Medulla oblongata (tissue), 1 donor: ENCODE results near the gene GLOD4.
A peak's percentile ranks its signal among the peaks of the same experiment; 100 is the strongest.

ENCODE experiments used
- DNase-seq: peaks from one replicate; pipeline ENCODE4 v3.0.0-alpha.2; 2015; ENCODE audit errors: extremely low spot score

GLOD4 gene

DNA sequence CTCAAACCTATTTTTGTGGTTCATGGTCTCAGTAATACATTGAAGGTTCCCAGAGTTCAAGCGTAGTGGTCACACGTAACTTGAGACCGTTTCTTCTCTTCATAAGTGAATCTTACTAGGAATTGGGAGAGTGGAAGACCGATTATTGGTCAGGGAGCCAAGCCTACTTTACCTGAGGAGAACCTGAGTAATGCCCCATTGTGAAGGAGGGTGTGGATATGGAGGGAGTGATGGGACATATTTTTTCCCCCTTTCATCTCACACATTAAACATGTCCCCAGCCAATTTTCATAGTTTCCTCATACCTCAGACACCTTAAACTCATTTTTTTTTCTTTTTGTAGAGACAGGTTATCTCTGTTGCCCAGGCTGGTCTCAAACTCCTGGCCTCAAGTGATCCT is 38.9 kb downstream of the GLOD4 start:
- no peak for DNase-seq

DNA sequence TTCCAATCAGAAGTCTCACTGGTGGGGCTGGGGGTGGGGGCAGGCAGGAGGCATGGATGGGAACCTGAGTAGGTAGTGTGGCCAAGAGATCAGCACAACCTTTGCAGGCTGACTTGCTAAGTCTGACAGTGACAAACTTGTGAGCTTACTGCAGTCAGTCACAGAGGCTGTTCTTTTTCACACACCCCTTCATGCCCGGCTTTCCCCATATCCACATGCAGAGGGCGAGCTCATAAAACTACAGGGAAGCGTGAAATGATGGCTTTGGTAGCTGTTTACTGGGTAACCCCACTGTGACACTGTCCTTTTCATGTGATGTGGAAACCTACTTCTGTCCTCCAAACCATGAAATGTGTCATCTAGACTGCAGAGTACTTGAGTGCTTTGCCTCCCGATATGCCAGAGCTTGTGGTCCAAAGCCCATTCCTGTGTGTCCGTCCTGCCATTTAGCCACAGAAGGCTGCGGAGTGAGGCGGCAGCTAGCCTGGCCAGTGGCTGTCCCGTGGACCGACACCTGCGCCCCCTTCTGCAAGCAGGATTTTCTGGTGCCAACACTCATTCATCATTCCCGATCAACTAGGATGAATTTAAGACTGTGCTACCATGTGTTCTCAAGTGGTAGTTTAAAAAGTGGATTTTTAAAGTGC is 39.8 kb downstream of the GLOD4 start:
- no peak for DNase-seq

DNA sequence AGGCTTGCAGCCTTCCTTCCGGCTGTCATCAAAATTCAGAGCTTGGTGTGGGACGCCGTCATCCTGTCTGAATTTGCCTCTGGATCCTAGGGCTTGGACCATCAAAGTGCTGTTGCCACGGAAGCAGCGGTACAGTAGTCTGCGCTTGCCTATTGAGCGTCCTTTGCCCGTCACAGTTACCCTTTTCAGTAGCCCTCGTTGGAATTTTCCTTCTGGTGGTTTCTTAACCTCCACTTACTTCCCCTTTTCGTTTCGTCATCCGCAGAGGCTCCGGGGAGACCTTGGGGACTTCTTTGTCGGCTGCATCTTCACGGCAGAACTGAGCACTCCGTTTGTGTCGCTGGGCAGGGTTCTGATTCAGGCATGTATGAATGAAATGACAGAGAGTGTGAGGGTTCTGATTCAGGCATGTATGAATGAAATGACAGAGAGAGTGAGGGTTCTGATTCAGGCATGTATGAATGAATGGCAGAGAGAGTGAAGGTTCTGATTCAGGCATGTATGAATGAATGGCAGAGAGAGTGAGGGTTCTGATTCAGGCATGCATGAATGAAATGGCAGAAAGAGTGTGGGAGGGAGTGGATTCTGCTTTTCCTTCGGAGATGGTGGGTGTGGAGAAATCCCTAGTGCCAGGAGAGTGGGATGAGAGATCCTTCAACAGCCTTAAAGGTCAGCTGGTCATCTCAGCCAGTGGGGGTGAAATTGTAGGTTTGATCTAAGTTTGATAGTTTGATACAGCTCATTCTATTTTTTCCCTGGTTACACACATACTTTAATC is 41.7 kb downstream of the GLOD4 start:
- DNase-seq = peak; percentile 70

DNA sequence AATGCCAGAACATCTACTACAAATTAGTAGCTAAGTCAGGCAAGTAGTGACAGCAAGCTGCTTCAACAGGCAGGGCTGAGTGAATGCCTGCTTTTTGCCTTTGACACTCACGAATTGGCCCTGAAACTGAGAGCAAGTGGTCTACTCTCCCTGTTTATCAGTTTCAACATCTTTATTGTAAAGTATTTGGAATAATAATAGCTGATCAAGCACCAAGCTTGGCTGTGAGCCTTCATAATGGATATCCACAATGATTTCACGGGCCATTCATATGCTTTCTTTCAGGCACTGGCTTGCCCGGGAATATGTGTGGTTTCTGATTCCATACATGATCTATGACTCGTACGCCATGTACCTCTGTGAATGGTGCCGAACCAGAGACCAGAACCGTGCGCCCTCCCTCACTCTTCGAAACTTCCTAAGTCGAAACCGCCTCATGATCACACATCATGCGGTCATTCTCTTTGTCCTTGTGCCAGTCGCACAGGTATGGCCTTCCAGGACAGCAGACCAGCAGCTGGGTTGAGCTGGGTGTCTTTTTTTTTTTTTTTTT is 44.4 kb downstream of the GLOD4 start:
- no peak for DNase-seq

DNA sequence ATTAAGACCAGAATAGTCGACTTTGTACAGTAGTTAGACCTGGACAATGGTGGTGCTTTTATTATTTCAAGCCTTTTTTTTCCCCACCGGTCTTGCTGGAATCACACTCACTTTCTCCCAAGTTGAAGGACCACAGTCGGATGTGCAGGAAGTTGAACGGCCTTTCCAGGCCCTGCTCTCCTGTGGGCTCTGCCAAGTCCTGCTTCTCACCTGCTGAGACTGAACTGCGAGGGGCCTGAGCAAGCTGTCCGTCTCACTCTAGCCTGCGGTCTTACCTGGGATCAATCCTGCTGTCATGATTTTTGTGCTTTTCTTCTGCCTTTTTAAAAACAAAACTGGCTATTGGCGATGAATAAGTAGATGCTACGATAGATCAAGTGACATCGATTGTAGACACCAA is 48.3 kb downstream of the GLOD4 start:
- DNase-seq = no peak

DNA sequence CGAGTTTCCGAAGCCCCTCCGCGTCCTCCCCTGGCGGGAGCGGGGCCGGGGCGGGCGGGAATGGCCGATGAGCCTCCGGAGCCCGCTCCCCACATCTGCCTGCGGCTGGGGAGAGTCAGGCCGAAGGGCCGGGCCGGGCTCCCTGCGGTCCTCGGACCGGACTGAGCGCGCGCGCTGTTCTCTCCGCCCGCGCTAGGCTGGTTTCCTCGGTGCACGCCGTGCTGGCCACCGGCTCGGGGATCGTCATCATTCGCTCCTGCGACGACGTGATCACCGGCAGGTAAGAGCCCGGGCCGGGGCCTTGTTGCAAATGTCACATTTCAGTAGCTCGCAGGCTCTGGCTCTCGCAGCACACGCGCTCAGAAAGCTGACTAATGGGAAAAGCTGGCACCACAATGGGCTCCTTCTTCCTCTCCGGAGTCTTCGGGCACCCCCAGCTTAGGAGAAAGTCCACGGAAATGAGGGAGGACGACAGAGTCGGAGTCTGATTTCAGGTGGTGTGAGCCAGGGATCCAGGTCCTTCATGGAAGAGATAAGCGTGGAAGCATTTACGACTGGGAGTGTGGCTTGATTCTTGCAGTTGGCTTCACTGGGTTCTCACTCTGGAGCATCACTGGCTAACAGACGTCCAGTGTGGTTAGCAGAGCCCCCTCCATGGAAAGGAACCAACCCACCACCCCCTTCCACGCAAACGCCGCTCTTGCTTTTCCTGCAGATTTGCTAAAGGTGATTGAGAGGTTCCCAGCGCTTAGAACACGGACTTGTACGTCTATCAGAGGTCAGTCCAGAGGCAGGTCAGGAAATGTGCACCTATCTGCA is 49.0 kb downstream of the GLOD4 start:
- no peak for DNase-seq

DNA sequence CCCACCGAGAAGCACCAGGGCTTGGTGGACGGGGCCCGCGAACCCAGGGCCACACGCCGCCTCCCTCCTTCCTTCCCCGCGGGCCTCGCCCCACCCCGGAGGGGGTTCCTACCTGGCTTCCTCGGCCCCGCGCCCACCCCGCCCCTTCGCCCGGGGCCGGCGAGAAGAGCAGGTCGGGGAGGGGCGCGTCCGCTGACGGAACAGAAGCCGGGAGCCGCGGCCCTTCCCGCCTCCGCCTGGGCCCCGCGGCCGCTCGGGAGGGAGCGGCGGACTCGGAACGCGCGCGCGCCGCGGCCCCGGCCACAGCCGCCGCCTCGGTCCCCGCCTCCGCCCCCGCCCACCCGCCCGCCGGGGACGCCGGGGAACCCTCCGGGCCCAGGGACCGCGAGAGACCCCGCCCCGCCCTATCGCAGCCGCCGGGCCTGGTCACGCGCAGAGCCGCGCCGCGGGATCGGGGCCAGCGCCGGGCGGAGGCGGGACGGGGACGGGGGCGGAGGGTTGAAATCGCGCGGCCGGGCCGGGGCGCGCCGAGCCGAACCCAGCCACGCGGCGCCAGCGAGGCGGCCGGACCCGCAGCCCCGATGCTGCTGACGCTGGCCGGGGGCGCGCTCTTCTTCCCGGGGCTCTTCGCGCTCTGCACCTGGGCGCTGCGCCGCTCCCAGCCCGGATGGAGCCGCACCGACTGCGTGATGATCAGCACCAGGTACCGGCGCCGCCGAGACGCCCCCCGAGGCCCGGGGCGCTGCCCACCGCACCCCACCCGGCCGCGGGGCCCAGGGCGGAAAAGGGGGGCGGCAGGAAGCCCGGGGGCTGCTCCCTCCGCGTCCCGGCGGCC is 49.8 kb downstream of the GLOD4 start, which contains the start of gene TLCD3A:
Gene TLCD3A, plus strand, starts transcription at position 530 of the 835 bp plus-strand sequence. Its CDS starts 52 bp downstream, at position 582.
- peak; percentile 44 for DNase-seq

DNA sequence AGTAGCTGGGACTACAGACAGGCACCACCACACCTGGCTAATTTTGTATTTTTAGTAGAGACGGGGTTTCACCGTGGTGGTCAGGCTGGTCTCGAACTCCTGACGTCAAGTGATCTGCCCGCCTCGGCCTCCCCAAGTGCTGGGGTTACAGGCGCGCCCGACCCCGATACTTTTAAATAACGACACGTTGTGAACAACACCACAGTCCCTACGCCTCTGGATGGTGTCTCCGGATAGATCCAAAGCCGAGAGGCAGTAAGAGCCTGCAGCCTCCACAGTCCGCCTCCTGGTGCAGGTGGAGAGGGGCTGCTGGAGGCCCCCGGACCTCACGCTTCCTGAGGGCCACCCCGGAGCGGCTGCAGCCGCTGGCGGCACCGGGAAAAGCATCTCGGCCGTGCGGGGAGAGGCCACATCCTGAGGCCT is 50.4 kb downstream of the GLOD4 start:
- DNase-seq = no peak

DNA sequence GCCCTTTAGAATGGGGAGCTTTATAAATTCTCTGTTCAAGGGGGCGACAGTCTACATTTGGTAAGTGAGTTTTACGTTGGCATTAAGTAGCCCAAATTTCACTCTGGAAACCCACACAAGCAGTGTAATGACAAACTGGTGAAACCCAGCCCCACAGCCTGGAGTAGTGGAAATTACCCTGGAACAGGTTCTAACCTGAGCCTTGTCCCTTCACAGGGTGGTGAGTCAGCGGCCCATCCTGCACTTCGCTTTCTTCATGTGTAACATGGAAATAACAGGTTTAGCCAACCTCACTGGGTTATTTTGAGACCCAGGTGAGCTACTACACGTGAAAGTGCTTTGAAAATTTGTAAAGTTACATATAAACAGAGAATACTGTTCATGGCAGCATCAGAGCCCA is 53.2 kb downstream of the GLOD4 start:
- DNase-seq = no peak

DNA sequence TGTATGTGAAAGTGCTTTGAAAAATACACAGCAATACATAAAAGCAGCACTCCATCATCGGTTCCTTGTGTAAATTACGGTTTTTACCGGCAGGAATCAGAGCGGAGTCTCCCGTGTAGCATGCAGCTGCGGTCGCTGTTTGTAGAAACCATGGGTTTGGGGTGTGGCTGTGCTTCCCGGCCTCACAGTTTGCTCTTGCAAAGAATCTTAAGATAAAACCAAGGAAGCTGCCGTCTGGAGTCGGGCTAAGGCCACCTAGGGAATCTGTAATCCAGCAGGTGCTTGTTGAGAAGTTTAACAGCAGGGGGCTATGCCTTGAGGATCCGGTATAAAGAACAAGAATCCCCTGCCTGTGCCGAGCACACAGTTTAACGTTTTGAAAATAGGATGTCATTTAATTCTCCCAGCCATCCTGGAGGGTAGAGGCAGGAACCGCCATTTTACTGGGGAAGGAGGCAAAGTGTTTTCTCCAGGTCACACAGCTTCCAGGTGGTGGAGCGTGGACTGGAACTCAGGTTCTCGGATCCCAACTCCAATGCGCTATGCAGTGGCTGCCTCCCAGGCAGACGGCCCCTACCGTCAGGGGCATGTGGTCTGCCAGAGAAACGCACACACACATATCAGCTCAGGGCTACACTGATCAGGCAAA is 55.7 kb downstream of the GLOD4 start:
- DNase-seq = no peak

DNA sequence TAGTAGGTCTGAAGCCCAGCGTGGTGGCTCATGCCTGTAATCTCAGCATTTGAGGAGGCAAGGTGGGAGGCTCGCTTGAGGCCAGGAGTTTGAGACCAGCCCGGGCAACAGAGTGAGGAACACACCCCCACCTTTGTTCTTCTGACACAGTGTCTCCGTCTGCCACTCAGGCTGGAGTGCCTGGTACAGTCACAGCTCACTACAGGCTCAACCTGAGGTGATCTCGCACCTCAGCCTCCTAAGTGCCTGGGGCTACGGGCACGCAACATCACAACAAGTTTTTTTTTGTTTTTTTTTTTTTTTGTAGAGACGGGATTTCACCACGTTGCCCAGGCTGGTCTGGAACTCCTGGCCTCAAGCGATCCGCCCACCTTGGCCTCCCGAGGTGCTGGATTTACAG is 56.3 kb downstream of the GLOD4 start:
- no peak for DNase-seq

DNA sequence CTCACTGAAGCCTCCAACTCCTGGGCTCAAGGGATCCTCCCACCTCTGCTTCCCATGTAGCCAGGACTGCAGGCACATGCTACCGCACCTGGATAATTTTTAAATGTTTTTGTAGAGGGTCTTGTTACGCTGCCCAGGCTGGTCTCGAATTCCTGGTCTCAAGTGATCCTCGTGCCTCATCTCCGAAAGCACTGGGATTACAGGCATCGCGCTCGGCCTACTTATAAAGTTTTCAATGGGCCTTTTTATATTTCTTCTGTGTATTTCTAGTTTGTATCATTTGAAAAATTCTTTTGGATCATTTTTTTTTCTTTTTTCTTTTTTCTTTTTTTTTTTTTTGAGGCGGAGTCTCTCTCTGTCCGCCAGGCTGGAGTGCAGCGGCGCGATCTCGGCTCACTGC is 57.0 kb downstream of the GLOD4 start:
- DNase-seq = no peak

DNA sequence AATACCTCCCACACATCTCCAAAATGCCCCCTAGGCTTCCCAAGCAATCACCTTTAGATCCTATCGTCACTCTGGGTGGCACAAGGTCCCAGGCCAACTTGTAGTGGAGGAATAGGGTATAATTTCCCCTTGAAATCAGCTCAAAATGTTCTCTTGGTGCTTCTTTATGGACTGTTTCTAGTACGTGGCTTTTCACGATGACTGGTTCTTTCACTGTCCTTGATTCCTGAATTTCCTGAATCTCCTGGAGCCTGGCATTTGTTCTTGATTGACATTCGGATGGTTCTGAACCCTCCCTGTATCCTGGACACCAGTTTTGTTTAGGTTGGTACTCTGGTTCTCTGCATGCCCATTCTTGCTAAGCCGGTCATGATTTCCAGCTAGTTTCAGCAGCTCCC is 60.5 kb downstream of the GLOD4 start:
- DNase-seq = no peak

DNA sequence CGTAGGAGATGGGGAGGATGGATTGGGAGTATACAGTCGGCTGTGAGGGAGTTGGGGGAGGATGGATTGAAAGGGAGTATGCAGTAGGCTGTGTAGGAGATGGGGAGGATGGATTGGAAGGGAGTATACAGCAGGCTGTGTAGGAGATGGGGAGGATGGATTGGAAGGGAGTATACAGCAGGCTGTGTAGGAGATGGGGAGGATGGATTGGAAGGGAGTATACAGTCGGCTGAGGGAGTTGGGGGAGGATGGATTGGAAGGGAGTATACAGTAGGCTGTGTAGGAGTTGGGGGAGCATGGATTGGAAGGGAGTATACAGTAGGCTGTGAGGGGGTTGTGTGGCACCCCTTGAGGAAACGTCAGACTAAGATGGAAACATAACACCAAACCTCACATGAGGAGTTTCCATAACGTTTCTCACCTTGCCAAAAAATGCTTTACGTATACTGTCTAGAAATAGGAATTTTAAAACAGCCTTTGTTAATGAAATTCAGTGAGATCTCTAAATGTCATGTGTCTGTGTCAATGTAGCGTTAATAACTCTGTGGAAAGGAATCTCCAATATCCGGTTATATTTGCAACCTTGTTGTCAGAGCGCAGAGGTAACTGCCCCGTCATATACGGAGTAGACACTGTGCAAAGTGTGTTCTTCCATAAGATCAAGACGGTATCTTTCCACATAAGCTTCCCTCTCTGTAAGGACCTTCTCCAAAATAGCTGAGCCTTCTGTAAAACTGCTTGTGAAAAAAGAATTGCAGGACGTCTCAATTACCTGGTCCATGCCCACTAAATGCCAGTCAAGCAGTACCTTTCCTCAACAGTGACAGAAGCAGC is 61.2 kb downstream of the GLOD4 start:
- no peak for DNase-seq

DNA sequence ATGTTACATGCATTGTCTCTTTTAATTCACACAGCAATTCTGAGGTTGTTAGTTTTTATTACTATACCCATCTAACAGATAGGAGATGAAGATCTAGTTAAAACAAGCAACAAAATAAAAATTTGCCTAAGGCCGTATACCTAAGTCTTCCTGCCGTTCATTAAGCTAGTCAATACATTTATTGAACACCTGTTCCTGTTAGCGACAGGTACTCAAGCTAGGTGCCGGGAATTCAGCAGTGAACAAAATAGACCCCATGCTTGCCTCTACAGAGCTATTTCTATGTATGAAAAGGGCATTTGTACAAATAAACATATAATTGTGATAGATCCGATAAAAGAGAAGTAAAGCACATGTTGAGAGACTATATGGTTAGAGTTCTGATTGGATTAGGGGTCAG is 64.0 kb downstream of the GLOD4 start:
- no peak for DNase-seq
